HepG2 (cell line): ENCODE data around the gene PPCS. TPM values are rescaled to one million over a fixed set of nuclear protein-coding genes. Genes with fewer than 3 reads are reported as not detected.

Experiments
- ATAC-seq: fragments of 200-7000 bp; cut with Tn5 transposase; 3 replicates; pipeline ENCODE4 v1.9.1; 2020; ENCODE audit warnings: mild to moderate bottlenecking, moderate library complexity
- BruUV-seq: library from RNA; stranded (reverse); fragments of 400-500 nt; replicated peaks from 2 replicates; lab custom pipeline; 2021; lab: Mats Ljungman, UMichigan
- CTCF ChIA-PET: fragments of 300-600 bp; formaldehyde crosslinking; extraction: SDS; loops from one replicate; lab custom pipeline; 2021; ENCODE audit warnings: low total read pairs, inconsistent platforms, low intra/inter-chr PET ratio; lab: Yijun Ruan, JAX
- POLR2A ChIA-PET: fragments of 350-600 bp; sonication (Branson Sonifier 250); formaldehyde crosslinking; loops from one replicate; lab custom pipeline; 2020; ENCODE audit warnings: antibody characterized with exemption, inconsistent platforms; lab: Yijun Ruan, JAX
- DNase-seq: peaks from one replicate; pipeline ENCODE4 v3.0.0-alpha.2; 2015; ENCODE audit warnings: low spot score
- FAIRE-seq: peaks from 3 replicates; lab custom pipeline; 2011; peaks lifted over from hg19 to GRCh38; lab: Jason Lieb, UNC
- H2AFZ ChIP-seq: one replicate; pipeline ENCODE4 v1.6.1; 2011; ENCODE audit warnings: low read length, inconsistent platforms
- H3K27ac ChIP-seq: fragments of 300-600 bp; 3 replicates; pipeline ENCODE4 v1.8.0; 2011; ENCODE audit warnings: mixed run types, mild to moderate bottlenecking, mixed read lengths, low read length, inconsistent platforms; ENCODE audit not compliant: insufficient read depth; ENCODE audit errors: extremely low read length
- H3K27me3 ChIP-seq, 2 experiments: fragments of 200-600 bp in 1 of 2; 2 replicates in 1 of 2; 3 replicates in 1 of 2; pipeline versions ENCODE4 v1.6.0 to v1.8.0; 2011; ENCODE audit warnings: low read length in 2 of 2, mild to moderate bottlenecking in 2 of 2, moderate library complexity in 2 of 2, inconsistent platforms in 1 of 2; ENCODE audit not compliant: insufficient read depth in 2 of 2, control insufficient read depth in 1 of 2
- H3K36me3 ChIP-seq, 2 experiments: fragments of 200-600 bp in 1 of 2; replicated peaks in 1 of 2; 2 replicates in 1 of 2; 3 replicates in 1 of 2; pipeline versions ENCODE4 v1.5.1 to v1.8.0; 2011; ENCODE audit warnings: low read length in 2 of 2, inconsistent platforms in 1 of 2; ENCODE audit not compliant: insufficient read depth in 2 of 2, control insufficient read depth in 1 of 2
- H3K4me1 ChIP-seq: 2 replicates; pipeline ENCODE4 v1.5.1; 2012; ENCODE audit warnings: low read length, inconsistent platforms; ENCODE audit not compliant: insufficient read depth
- H3K4me2 ChIP-seq: 2 replicates; pipeline ENCODE4 v1.6.0; 2011; ENCODE audit warnings: low read depth, low read length, inconsistent platforms
- H3K4me3 ChIP-seq, 3 experiments: fragments of 200-600 bp in 1 of 3; sonication (generic), shearing (Covaris generic) in 1 of 3; replicated peaks in 1 of 3; 2 replicates each; pipeline ENCODE4 v1.5.1; 2011 to 2016; ENCODE audit warnings: low read length in 3 of 3, inconsistent platforms in 2 of 3, low read depth in 2 of 3, mild to moderate bottlenecking in 2 of 3, control low read depth in 1 of 3, mixed read lengths in 1 of 3; ENCODE audit not compliant: insufficient read depth in 1 of 3
- H3K79me2 ChIP-seq: one replicate; pipeline ENCODE4 v1.6.1; 2011; ENCODE audit warnings: low read length, inconsistent platforms; ENCODE audit not compliant: insufficient read depth
- H3K9ac ChIP-seq: 2 replicates; pipeline ENCODE4 v1.6.0; 2011; ENCODE audit warnings: mild to moderate bottlenecking, low read depth, low read length, inconsistent platforms; ENCODE audit not compliant: insufficient read depth
- H3K9me3 ChIP-seq: 2 replicates; pipeline ENCODE4 v1.5.1; 2012; ENCODE audit warnings: mild to moderate bottlenecking, low read length
- H4K20me1 ChIP-seq: 2 replicates; pipeline ENCODE4 v1.6.0; 2011; ENCODE audit warnings: inconsistent platforms, mild to moderate bottlenecking, low read length, moderate library complexity; ENCODE audit not compliant: insufficient read depth
- CENPT ChIP-seq: sonication (generic); formaldehyde crosslinking; IDR thresholded peaks from 2 replicates; pipeline ENCODE4 v1.8.0; 2022; ENCODE audit warnings: low read depth, mild to moderate bottlenecking, moderate library complexity, missing genetic modification reagents
- DPF2 ChIP-seq: sonication (generic); formaldehyde crosslinking; IDR thresholded peaks from 2 replicates; pipeline ENCODE4 v1.4.0; 2020; ENCODE audit warnings: mild to moderate bottlenecking, low read depth, missing genetic modification reagents, borderline replicate concordance
- DZIP1 ChIP-seq: sonication (generic); formaldehyde crosslinking; IDR thresholded peaks from 2 replicates; pipeline ENCODE4 v1.5.0; 2020; ENCODE audit warnings: mild to moderate bottlenecking, missing genetic modification reagents
- ELK4 ChIP-seq: sonication (generic); formaldehyde crosslinking; IDR thresholded peaks from 2 replicates; pipeline ENCODE4 v1.9.0; 2021; ENCODE audit warnings: missing genetic modification reagents, borderline replicate concordance
- ERF ChIP-seq: IDR thresholded peaks from 2 replicates; pipeline ENCODE4 v1.6.1; 2018; ENCODE audit warnings: missing biosample characterization, missing genetic modification reagents
- HNRNPL ChIP-seq: fragments of 200-400 bp; formaldehyde crosslinking; IDR thresholded peaks from 2 replicates; pipeline ENCODE4 v1.6.1; 2017; ENCODE audit warnings: mild to moderate bottlenecking, low read depth, low read length
- JUN ChIP-seq: sonication (generic); formaldehyde crosslinking; IDR thresholded peaks from 2 replicates; pipeline ENCODE4 v1.4.0; 2020; ENCODE audit warnings: mild to moderate bottlenecking, missing genetic modification reagents
- MYNN ChIP-seq: sonication (generic); formaldehyde crosslinking; IDR thresholded peaks from 2 replicates; pipeline ENCODE4 v1.4.0; 2020; ENCODE audit warnings: mild to moderate bottlenecking, low read depth, missing genetic modification reagents
- ZNF329 ChIP-seq: sonication (generic); formaldehyde crosslinking; IDR thresholded peaks from 2 replicates; pipeline ENCODE4 v1.9.0; 2021; ENCODE audit warnings: low read depth, mild to moderate bottlenecking, missing genetic modification reagents
- ZNF354B ChIP-seq: sonication (generic); formaldehyde crosslinking; IDR thresholded peaks from 2 replicates; pipeline ENCODE4 v1.8.0; 2022; ENCODE audit warnings: mild to moderate bottlenecking, missing genetic modification reagents
- ZSCAN20 ChIP-seq: sonication (generic); formaldehyde crosslinking; IDR thresholded peaks from 2 replicates; pipeline ENCODE4 v1.4.0; 2020; ENCODE audit warnings: missing genetic modification reagents, mild to moderate bottlenecking, borderline replicate concordance
- WGBS: methylation state at CpG from one replicate; pipeline ENCODE4 v1.1.6; 2017; ENCODE audit warnings: low lambda C conversion rate; 5-methylcytosine and 5-hydroxymethylcytosine counted together
- in situ Hi-C: cut with HindIII; loops from 2 replicates; pipeline ENCODE4 v1.10.0; 2017; ENCODE audit warnings: low pct_unique_long_range_greater_than_20kb; ENCODE audit not compliant: extremely low pct_ligation_motif_present
- intact Hi-C: fragments of 100-400 bp; cut with micrococcal nuclease; formaldehyde crosslinking; loops from one replicate; pipeline ENCODE4 v1.10.0; 2022; ENCODE audit not compliant: unreplicated experiment
- polyA plus RNA-seq, 8 experiments: library from polyadenylated mRNA; depleted of rRNA in 3 of 8; stranded (reverse) in 7 of 8; unstranded in 1 of 8; fragments of >200 nt; fragmentation: Illumina TruSeq in 4 of 8; extraction: Trizol in 4 of 8; gene quantifications; 2 replicates each; pipeline versions ENCODE4 v1.2.1 to v1.2.3, GENCODE V29; 2011 to 2016; ENCODE audit warnings: low read depth in 4 of 8, missing spikeins in 1 of 8, mixed read lengths in 1 of 8; ENCODE audit not compliant: insufficient read depth in 1 of 8
- total RNA-seq, 5 experiments: library from RNA; depleted of rRNA; stranded (reverse); fragments of >200 nt; fragmentation: Illumina TruSeq; extraction: Trizol; gene quantifications; 2 replicates each; pipeline ENCODE4 v1.2.3, GENCODE V29; 2016; ENCODE audit warnings: low read depth in 1 of 5

PPCS gene
- total and polyA plus RNA-seq, 2 of the 13 experiments (the other 11 are each of a cell fraction or from before 2014, with no cell fraction given) = 13.4 to 38.9 TPM

- Histone ChIP-seq H3K9ac (peak overlapping the region; percentile 50; the same call in 1 of the 2 replicates), H2AFZ (no peak overlapping the region), H3K4me3 (peak overlapping the region; percentile 65 to 85 (median 70); a peak in 5 of 6 replicates), H4K20me1 (no peaks in the 10 kb centered on the region), H3K9me3 (no peaks in the 10 kb centered on the region), H3K27ac (no peak overlapping the region), H3K4me1 (peaks cover 39% of the 10 kb centered on the region), H3K4me2 (peak overlapping the region; percentile 88), H3K27me3 (no peaks in the 10 kb centered on the region), H3K36me3 (peaks cover 0 to 6% of the 10 kb centered on the region in 2 experiments; a peak in 2 of 5 replicates)
- DNase-seq (no peak), FAIRE-seq (no peak), ATAC-seq (no peak)
- no TSS peak for BruUV-seq
- in situ Hi-C loops (no loop called here), intact Hi-C loops (loop anchor here (5.0 kb wide), 1 partner anchor 127 kb away; the partner anchor contains the start of gene FOXJ3)
- POLR2A ChIA-PET = no interaction called here
- CTCF ChIA-PET = no interaction called here
- 27% methylated on average over 3 of the region's 3 CpGs for WGBS
- TF ChIP-seq ZNF354B (no peak), JUN (no peak), MYNN (CRISPR knock-in tag) (no peak), CENPT (no peak), ZNF329 (CRISPR knock-in tag) (no peak), DPF2 (CRISPR knock-in tag) (no peak), ELK4 (no peak), ZSCAN20 (CRISPR knock-in tag) (no peak), HNRNPL (no peak), ERF (CRISPR knock-in tag) (no peak), DZIP1 (no peak)
- TF ChIP-seq, all 625 proteins: peak for 0
- H3K79me2 ChIP-seq = no peaks in the 10 kb centered on the region
Measured at GRCh38 chr1:42463921-42464320, 7.6 kb downstream of the PPCS start.
